Measurements from ENCODE around the gene CEP152. TPM values are rescaled to one million over a fixed set of nuclear protein-coding genes. Genes with fewer than 3 reads are reported as not detected.

Gene CEP152
- total and polyA plus RNA-seq, 2 donors (not counting 1 experiment from before 2014, with no cell fraction given) = 1.5 to 18.0 TPM

GRCh38 chr15:48859426-48859825 lies 48.6 kb upstream of the CEP152 start:
- 100% methylated on average over 1 of the region's 2 CpGs for WGBS (ENCODE audit: insufficient coverage)
- no peak overlapping the region for H2AFZ ChIP-seq (ENCODE audit: insufficient read depth, low read depth, low read length, poor library complexity, severe bottlenecking)
- no peaks in the 10 kb centered on the region for H3K79me2 ChIP-seq (ENCODE audit: control insufficient read depth, insufficient read depth, low read length)
- H3K36me3 ChIP-seq (replicated peaks in 1 of 2; ENCODE audit: control extremely low read depth in 1 of 2, control insufficient read depth in 1 of 2, extremely low read depth in 1 of 2, insufficient read depth in 2 of 2, low read length in 1 of 2) = no peaks in the 10 kb centered on the region
- H3K4me3 Mint-ChIP-seq = no peak overlapping the region
- no peak for DNase-seq
- CTCF ChIA-PET = interaction anchor here (0.8 to 8.5 kb wide), 9 partner anchors 8 to 1457 kb away, joined by 3 to 101 read pairs (median 3); partner anchors contain the start of gene FGF7
- H4K20me1 ChIP-seq (ENCODE audit: control insufficient read depth, insufficient read depth, low read length, poor library complexity, severe bottlenecking) = no peaks in the 10 kb centered on the region
- no peak overlapping the region for H3K9ac ChIP-seq (ENCODE audit: low read length)
- H3K9me3 ChIP-seq (ENCODE audit: control extremely low read depth in 1 of 3, control insufficient read depth in 2 of 3, insufficient read depth in 1 of 3, low read length in 2 of 3) = no peaks in the 10 kb centered on the region
- intact Hi-C loops (cut with micrococcal nuclease) = no loop called here
- no peak overlapping the region for H3K4me3 ChIP-seq (ENCODE audit: control extremely low read depth in 1 of 5, extremely low read depth in 1 of 5, insufficient read depth in 1 of 5, low read depth in 2 of 5, low read length in 4 of 5)
- no peak overlapping the region for H3K27ac Mint-ChIP-seq
- no peaks in the 10 kb centered on the region for H3K4me1 ChIP-seq (ENCODE audit: control insufficient read depth in 2 of 2, insufficient read depth in 2 of 2, low read length in 2 of 2)
- H3K27ac ChIP-seq (ENCODE audit: low read length in 2 of 2) = no peak overlapping the region
- no peak for ATAC-seq (ENCODE audit: low read depth)
- POLR2A ChIA-PET = no interaction called here
- H3K4me2 ChIP-seq (replicated peaks; ENCODE audit: low read depth, low read length, poor library complexity, severe bottlenecking) = no peak overlapping the region
- peaks cover 10% of the 10 kb centered on the region for H3K27me3 Mint-ChIP-seq
- no peaks in the 10 kb centered on the region for H3K9me3 Mint-ChIP-seq (ENCODE audit: insufficient read depth)
- no peaks in the 10 kb centered on the region for H3K4me1 Mint-ChIP-seq
- H3K27me3 ChIP-seq (replicated peaks in 1 of 4; ENCODE audit: control extremely low read depth in 1 of 4, control insufficient read depth in 3 of 4, insufficient read depth in 4 of 4, low read length in 3 of 4) = no peaks in the 10 kb centered on the region
- TF ChIP-seq CTCF (IDR thresholded peaks at IDR 0.05) (no peak), EZH2 (IDR thresholded peaks at IDR 0.05; ENCODE audit: borderline replicate concordance, insufficient read depth, low read depth, low read length, poor library complexity, severe bottlenecking) (no peak)

GRCh38 chr15:48858401-48858800 lies 47.5 kb upstream of the CEP152 start:
- Histone ChIP-seq H4K20me1 (ENCODE audit: control insufficient read depth, insufficient read depth, low read length, poor library complexity, severe bottlenecking) (no peaks in the 10 kb centered on the region), H3K4me1 (ENCODE audit: control insufficient read depth in 2 of 2, insufficient read depth in 2 of 2, low read length in 2 of 2) (no peaks in the 10 kb centered on the region), H3K4me2 (replicated peaks; ENCODE audit: low read depth, low read length, poor library complexity, severe bottlenecking) (no peak overlapping the region), H3K9ac (ENCODE audit: low read length) (no peak overlapping the region), H3K4me3 (ENCODE audit: control extremely low read depth in 1 of 5, extremely low read depth in 1 of 5, insufficient read depth in 1 of 5, low read depth in 2 of 5, low read length in 4 of 5) (no peak overlapping the region), H3K36me3 (replicated peaks in 1 of 2; ENCODE audit: control extremely low read depth in 1 of 2, control insufficient read depth in 1 of 2, extremely low read depth in 1 of 2, insufficient read depth in 2 of 2, low read length in 1 of 2) (no peaks in the 10 kb centered on the region), H3K9me3 (ENCODE audit: control extremely low read depth in 1 of 3, control insufficient read depth in 2 of 3, insufficient read depth in 1 of 3, low read length in 2 of 3) (no peaks in the 10 kb centered on the region), H3K79me2 (ENCODE audit: control insufficient read depth, insufficient read depth, low read length) (no peaks in the 10 kb centered on the region), H3K27me3 (replicated peaks in 1 of 4; ENCODE audit: control extremely low read depth in 1 of 4, control insufficient read depth in 3 of 4, insufficient read depth in 4 of 4, low read length in 3 of 4) (no peaks in the 10 kb centered on the region), H3K27ac (ENCODE audit: low read length in 2 of 2) (no peak overlapping the region), H2AFZ (ENCODE audit: insufficient read depth, low read depth, low read length, poor library complexity, severe bottlenecking) (no peak overlapping the region)
- TF ChIP-seq EZH2 (IDR thresholded peaks at IDR 0.05; ENCODE audit: borderline replicate concordance, insufficient read depth, low read depth, low read length, poor library complexity, severe bottlenecking) = no peak
- TF ChIP-seq CTCF (IDR thresholded peaks at IDR 0.05) = no peak
- ATAC-seq (ENCODE audit: low read depth) = no peak
- CTCF ChIA-PET = interaction anchor here (1.5 to 8.5 kb wide), 3 partner anchors 12 to 562 kb away, joined by 6 to 101 read pairs (median 6); partner anchors contain the start of gene FGF7
- no peaks in the 10 kb centered on the region for H3K9me3 Mint-ChIP-seq (ENCODE audit: insufficient read depth)
- no CpG with 5 or more reads among the region's 2 CpGs for WGBS (ENCODE audit: insufficient coverage)
- no peak for DNase-seq
- peaks cover 16% of the 10 kb centered on the region for H3K27me3 Mint-ChIP-seq
- H3K4me3 Mint-ChIP-seq = no peak overlapping the region
- H3K4me1 Mint-ChIP-seq = no peaks in the 10 kb centered on the region
- intact Hi-C loops (cut with micrococcal nuclease) = no loop called here
- POLR2A ChIA-PET = no interaction called here
- H3K27ac Mint-ChIP-seq = no peak overlapping the region

All from B cell (primary cell).